ENCODE data around the gene NOXO1. TPM values are rescaled to one million over a fixed set of nuclear protein-coding genes. Genes with fewer than 3 reads are reported as not detected.

Gene NOXO1
- total and polyA plus RNA-seq, 2 experiments from 2014 or later: 2.0 to 2.6 TPM

- ATAC-seq (no peak), DNase-seq (ENCODE audit: low spot score) (no peak)
- no peak overlapping the region for H3K27ac ChIP-seq (ENCODE audit: low read depth)
- no peak overlapping the region for H2AFZ ChIP-seq
- no peaks in the 10 kb centered on the region for H3K27me3 ChIP-seq (ENCODE audit: insufficient read depth)
- H3K4me2 ChIP-seq: no peak overlapping the region
- Mint-ChIP-seq H3K27me3 (ENCODE audit: insufficient read depth, low read depth, poor library complexity) (peaks cover 4% of the 10 kb centered on the region), H3K9me3 (no peaks in the 10 kb centered on the region), H3K27ac (no peak overlapping the region), H3K36me3 (ENCODE audit: low read depth) (peaks cover 30% of the 10 kb centered on the region), H3K4me3 (no peak overlapping the region), H3K4me1 (peaks cover 15% of the 10 kb centered on the region)
- no peak for TF ChIP-seq POLR2AphosphoS5 (IDR thresholded peaks at IDR 0.05; ENCODE audit: low read depth)
- no peak for TF ChIP-seq ZNF331 (CRISPR knock-in tag; IDR thresholded peaks at IDR 0.05; ENCODE audit: low read depth)
- TF ChIP-seq, protein P1, sequence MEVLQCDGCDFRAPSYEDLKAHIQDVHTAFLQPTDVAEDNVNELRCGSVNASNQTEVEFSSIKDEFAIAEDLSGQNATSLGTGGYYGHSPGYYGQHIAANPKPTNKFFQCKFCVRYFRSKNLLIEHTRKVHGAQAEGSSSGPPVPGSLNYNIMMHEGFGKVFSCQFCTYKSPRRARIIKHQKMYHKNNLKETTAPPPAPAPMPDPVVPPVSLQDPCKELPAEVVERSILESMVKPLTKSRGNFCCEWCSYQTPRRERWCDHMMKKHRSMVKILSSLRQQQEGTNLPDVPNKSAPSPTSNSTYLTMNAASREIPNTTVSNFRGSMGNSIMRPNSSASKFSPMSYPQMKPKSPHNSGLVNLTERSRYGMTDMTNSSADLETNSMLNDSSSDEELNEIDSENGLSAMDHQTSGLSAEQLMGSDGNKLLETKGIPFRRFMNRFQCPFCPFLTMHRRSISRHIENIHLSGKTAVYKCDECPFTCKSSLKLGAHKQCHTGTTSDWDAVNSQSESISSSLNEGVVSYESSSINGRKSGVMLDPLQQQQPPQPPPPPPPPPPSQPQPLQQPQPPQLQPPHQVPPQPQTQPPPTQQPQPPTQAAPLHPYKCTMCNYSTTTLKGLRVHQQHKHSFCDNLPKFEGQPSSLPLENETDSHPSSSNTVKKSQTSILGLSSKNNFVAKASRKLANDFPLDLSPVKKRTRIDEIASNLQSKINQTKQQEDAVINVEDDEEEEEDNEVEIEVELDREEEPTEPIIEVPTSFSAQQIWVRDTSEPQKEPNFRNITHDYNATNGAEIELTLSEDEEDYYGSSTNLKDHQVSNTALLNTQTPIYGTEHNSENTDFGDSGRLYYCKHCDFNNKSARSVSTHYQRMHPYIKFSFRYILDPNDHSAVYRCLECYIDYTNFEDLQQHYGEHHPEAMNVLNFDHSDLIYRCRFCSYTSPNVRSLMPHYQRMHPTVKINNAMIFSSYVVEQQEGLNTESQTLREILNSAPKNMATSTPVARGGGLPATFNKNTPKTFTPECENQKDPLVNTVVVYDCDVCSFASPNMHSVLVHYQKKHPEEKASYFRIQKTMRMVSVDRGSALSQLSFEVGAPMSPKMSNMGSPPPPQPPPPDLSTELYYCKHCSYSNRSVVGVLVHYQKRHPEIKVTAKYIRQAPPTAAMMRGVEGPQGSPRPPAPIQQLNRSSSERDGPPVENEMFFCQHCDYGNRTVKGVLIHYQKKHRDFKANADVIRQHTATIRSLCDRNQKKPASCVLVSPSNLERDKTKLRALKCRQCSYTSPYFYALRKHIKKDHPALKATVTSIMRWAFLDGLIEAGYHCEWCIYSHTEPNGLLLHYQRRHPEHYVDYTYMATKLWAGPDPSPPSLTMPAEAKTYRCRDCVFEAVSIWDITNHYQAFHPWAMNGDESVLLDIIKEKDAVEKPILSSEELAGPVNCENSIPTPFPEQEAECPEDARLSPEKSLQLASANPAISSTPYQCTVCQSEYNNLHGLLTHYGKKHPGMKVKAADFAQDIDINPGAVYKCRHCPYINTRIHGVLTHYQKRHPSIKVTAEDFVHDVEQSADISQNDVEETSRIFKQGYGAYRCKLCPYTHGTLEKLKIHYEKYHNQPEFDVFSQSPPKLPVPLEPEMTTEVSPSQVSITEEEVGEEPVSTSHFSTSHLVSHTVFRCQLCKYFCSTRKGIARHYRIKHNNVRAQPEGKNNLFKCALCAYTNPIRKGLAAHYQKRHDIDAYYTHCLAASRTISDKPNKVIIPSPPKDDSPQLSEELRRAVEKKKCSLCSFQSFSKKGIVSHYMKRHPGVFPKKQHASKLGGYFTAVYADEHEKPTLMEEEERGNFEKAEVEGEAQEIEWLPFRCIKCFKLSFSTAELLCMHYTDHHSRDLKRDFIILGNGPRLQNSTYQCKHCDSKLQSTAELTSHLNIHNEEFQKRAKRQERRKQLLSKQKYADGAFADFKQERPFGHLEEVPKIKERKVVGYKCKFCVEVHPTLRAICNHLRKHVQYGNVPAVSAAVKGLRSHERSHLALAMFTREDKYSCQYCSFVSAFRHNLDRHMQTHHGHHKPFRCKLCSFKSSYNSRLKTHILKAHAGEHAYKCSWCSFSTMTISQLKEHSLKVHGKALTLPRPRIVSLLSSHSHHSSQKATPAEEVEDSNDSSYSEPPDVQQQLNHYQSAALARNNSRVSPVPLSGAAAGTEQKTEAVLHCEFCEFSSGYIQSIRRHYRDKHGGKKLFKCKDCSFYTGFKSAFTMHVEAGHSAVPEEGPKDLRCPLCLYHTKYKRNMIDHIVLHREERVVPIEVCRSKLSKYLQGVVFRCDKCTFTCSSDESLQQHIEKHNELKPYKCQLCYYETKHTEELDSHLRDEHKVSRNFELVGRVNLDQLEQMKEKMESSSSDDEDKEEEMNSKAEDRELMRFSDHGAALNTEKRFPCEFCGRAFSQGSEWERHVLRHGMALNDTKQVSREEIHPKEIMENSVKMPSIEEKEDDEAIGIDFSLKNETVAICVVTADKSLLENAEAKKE (CRISPR knock-in tag; IDR thresholded peaks at IDR 0.05): no peak
- no peak for TF ChIP-seq JUNB (IDR thresholded peaks at IDR 0.05; ENCODE audit: unreplicated experiment)
- TF ChIP-seq EZH2 (IDR thresholded peaks at IDR 0.05; ENCODE audit: low read depth, unreplicated experiment): no peak
- TF ChIP-seq STAT1 (IDR thresholded peaks at IDR 0.05; ENCODE audit: unreplicated experiment): no peak
- no peak for TF ChIP-seq ZNF114 (CRISPR knock-in tag; IDR thresholded peaks at IDR 0.05)
- TF ChIP-seq NANOG (IDR thresholded peaks at IDR 0.05; ENCODE audit: borderline replicate concordance): no peak
- no peak for TF ChIP-seq ETS1 (IDR thresholded peaks at IDR 0.05)
- TF ChIP-seq CTCF (conservative IDR thresholded peaks at IDR 0.05; ENCODE audit: low read depth in 2 of 2): no peak
- no peak for TF ChIP-seq EZH2phosphoT487 (IDR thresholded peaks at IDR 0.05; ENCODE audit: unreplicated experiment)
- TF ChIP-seq, protein P2, sequence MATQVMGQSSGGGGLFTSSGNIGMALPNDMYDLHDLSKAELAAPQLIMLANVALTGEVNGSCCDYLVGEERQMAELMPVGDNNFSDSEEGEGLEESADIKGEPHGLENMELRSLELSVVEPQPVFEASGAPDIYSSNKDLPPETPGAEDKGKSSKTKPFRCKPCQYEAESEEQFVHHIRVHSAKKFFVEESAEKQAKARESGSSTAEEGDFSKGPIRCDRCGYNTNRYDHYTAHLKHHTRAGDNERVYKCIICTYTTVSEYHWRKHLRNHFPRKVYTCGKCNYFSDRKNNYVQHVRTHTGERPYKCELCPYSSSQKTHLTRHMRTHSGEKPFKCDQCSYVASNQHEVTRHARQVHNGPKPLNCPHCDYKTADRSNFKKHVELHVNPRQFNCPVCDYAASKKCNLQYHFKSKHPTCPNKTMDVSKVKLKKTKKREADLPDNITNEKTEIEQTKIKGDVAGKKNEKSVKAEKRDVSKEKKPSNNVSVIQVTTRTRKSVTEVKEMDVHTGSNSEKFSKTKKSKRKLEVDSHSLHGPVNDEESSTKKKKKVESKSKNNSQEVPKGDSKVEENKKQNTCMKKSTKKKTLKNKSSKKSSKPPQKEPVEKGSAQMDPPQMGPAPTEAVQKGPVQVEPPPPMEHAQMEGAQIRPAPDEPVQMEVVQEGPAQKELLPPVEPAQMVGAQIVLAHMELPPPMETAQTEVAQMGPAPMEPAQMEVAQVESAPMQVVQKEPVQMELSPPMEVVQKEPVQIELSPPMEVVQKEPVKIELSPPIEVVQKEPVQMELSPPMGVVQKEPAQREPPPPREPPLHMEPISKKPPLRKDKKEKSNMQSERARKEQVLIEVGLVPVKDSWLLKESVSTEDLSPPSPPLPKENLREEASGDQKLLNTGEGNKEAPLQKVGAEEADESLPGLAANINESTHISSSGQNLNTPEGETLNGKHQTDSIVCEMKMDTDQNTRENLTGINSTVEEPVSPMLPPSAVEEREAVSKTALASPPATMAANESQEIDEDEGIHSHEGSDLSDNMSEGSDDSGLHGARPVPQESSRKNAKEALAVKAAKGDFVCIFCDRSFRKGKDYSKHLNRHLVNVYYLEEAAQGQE (IDR thresholded peaks at IDR 0.05; ENCODE audit: unreplicated experiment): no peak
- TF ChIP-seq CREB1 (CRISPR knock-in tag; IDR thresholded peaks at IDR 0.05; ENCODE audit: low read depth): no peak
- no peaks in the 10 kb centered on the region; the same call in 1 of the 2 replicates for H3K36me3 ChIP-seq (ENCODE audit: insufficient read depth)
- H4K20me1 ChIP-seq (replicated peaks; ENCODE audit: insufficient read depth): peaks cover 20% of the 10 kb centered on the region
- peaks cover 8% of the 10 kb centered on the region; the same call in 1 of the 2 replicates for H3K4me1 ChIP-seq (ENCODE audit: insufficient read depth)
- no peaks in the 10 kb centered on the region for H3K9me2 ChIP-seq (ENCODE audit: insufficient read depth)
- peaks cover 22% of the 10 kb centered on the region; the same call in 1 of the 2 replicates for H3F3A ChIP-seq (replicated peaks; ENCODE audit: low read depth)
- H3K4me3 ChIP-seq: no peak overlapping the region
- peaks cover 16% of the 10 kb centered on the region for H3K79me2 ChIP-seq (replicated peaks; ENCODE audit: insufficient read depth)
These were observed 20.4 kb upstream of the NOXO1 start for GRCh38 chr16:2001456-2002355.

All from GM23338 (cell line).